Uterus (tissue), 2 donors: Measurements from ENCODE around the gene PAQR5.

Experiments used
- POLR2A ChIP-seq, 2 donors: fragments of 450-650 bp; IDR thresholded peaks; one replicate each; pipeline ENCODE4 v1.6.1; 2016; ENCODE audit warnings: antibody characterized with exemption in 2 of 2, mild to moderate bottlenecking in 1 of 2, moderate library complexity in 1 of 2
- TF ChIP-seq, protein P1 (sequence below), 4 experiments: fragments of 200-600 bp in 2 of 4; fragments of 450-650 bp in 2 of 4; sonication (generic) in 2 of 4; IDR thresholded peaks; one replicate each; pipeline ENCODE4 v1.5.1; 2016 to 2019; ENCODE audit warnings: antibody characterized with exemption in 4 of 4, mild to moderate bottlenecking in 2 of 4, moderate library complexity in 1 of 4

DNA sequence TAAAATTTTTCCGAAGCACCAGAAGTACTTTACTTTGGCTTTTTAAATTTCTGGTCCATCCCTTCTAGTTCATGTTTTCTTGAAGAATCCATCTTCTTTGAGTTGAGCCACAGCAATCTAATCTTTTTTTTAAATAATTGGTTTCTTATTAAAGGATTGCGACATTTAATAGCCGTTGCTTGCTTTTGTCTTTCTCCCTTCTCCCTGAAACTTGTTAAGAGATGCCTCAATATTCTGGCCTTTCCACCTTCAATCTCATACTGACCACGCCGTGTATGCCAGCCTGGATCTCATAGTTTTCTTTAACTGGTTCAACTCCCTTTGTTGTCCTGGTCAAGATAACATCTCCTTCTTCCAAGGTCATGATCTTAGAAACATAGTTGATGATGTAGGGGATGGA is 135.5 kb downstream of the PAQR5 start:
- TF ChIP-seq, protein P1, sequence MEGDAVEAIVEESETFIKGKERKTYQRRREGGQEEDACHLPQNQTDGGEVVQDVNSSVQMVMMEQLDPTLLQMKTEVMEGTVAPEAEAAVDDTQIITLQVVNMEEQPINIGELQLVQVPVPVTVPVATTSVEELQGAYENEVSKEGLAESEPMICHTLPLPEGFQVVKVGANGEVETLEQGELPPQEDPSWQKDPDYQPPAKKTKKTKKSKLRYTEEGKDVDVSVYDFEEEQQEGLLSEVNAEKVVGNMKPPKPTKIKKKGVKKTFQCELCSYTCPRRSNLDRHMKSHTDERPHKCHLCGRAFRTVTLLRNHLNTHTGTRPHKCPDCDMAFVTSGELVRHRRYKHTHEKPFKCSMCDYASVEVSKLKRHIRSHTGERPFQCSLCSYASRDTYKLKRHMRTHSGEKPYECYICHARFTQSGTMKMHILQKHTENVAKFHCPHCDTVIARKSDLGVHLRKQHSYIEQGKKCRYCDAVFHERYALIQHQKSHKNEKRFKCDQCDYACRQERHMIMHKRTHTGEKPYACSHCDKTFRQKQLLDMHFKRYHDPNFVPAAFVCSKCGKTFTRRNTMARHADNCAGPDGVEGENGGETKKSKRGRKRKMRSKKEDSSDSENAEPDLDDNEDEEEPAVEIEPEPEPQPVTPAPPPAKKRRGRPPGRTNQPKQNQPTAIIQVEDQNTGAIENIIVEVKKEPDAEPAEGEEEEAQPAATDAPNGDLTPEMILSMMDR (IDR thresholded peaks at IDR 0.05), result no peak
- no peak for TF ChIP-seq POLR2A (IDR thresholded peaks at IDR 0.05)
